ENCODE data around the gene C3orf22.

DNA sequence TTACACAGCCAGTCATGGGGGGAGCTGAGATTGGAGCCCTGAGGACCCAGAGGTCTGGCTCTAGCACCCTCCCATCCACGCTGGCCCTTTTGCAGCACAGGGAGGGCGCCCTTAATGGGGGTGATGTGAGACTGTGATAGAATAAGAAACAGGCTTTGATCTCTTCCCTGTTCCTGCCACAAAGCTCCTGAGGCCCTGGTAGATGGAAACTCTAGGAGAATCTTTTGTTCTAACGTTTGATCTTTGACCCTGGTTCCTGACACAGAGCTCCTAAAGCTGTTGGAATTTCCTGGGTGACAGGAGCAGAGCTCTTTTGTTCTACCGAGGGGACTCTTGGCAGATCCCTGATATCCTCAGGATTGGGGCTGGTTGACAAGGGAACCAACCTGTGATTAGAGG is 40.0 kb downstream of the C3orf22 start:
- TF ChIP-seq, protein P1, sequence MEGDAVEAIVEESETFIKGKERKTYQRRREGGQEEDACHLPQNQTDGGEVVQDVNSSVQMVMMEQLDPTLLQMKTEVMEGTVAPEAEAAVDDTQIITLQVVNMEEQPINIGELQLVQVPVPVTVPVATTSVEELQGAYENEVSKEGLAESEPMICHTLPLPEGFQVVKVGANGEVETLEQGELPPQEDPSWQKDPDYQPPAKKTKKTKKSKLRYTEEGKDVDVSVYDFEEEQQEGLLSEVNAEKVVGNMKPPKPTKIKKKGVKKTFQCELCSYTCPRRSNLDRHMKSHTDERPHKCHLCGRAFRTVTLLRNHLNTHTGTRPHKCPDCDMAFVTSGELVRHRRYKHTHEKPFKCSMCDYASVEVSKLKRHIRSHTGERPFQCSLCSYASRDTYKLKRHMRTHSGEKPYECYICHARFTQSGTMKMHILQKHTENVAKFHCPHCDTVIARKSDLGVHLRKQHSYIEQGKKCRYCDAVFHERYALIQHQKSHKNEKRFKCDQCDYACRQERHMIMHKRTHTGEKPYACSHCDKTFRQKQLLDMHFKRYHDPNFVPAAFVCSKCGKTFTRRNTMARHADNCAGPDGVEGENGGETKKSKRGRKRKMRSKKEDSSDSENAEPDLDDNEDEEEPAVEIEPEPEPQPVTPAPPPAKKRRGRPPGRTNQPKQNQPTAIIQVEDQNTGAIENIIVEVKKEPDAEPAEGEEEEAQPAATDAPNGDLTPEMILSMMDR (conservative IDR thresholded peaks at IDR 0.05), result no peak
- no peak for TF ChIP-seq ZFX (IDR thresholded peaks at IDR 0.05)

Data from C4-2B (cell line).